ENCODE measurements around the gene PODXL2.

Gene PODXL2

DNA sequence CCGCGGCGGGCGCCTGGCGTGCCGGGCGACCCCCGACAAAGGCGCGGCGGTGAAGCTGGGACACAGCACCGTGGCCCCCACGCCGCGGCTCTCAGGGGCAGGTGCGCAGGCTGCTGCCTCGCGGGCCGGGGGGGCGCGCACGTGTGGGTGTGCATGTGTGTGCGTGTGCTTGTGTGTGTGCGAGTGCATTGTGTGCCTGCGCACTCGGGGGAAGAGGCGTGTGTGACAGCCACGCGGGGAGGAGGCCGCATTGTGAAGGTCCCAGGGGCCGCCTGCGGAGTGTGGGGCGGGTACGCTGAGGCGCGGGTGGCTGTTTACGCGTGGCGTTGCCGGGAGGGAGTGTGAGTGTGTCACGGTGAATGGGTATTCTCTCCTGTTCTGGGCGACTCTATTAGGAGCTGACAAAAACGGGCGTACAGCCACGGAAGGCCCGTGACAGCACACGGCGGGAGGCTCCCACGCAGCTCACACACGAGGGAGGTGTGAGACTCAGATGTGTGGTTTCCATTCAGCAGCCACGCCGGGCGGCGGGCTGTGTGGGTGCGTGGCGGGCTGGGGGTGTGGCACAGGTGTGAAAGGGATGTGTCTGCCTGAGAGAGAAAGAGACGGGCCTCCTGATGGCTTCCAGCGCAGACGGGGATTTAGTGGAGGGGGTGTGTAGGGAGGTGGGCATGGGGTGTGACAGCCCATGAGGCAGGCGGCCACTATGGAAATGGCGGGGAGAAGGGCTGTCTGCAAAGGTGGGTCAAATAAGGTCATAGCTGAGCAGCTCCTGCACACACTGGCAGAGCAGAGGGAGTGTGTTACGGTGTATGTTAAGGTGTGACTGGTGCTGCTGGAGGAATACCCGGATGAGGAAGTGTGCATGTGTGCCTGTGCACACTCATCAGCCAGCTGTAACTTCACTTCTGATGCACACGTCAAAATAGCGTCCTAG lies 750 bp downstream of the PODXL2 start:
- Histone ChIP-seq H3K36me3 (ENCODE audit: insufficient read depth) (no peaks in the 10 kb centered on the region), H2AFZ (ENCODE audit: low read depth) (no peak overlapping the region), H3K27ac (no peak overlapping the region), H4K20me1 (ENCODE audit: insufficient read depth) (no peaks in the 10 kb centered on the region), H3K4me1 (ENCODE audit: low read depth, poor library complexity, severe bottlenecking) (peaks cover 7% of the 10 kb centered on the region), H3K4me2 (no peak overlapping the region), H3K27me3 (ENCODE audit: insufficient read depth, low read depth) (no peaks in the 10 kb centered on the region), H3K4me3 (IDR thresholded peaks at IDR 0.05; ENCODE audit: insufficient read depth, low read depth, low read length) (no peak overlapping the region), H3K79me2 (ENCODE audit: insufficient read depth, low read depth) (no peaks in the 10 kb centered on the region), H3K9ac (no peak overlapping the region)
- no peak for TF ChIP-seq CTCF (conservative IDR thresholded peaks at IDR 0.05; ENCODE audit: low read depth, low read length)

- Histone ChIP-seq H3K27me3 (ENCODE audit: insufficient read depth, low read depth) (no peaks in the 10 kb centered on the region), H3K9ac (no peak overlapping the region), H3K27ac (no peak overlapping the region), H3K4me2 (no peak overlapping the region), H4K20me1 (ENCODE audit: insufficient read depth) (no peaks in the 10 kb centered on the region), H2AFZ (ENCODE audit: low read depth) (no peak overlapping the region), H3K4me1 (ENCODE audit: low read depth, poor library complexity, severe bottlenecking) (peaks cover 7% of the 10 kb centered on the region), H3K36me3 (ENCODE audit: insufficient read depth) (no peaks in the 10 kb centered on the region), H3K79me2 (ENCODE audit: insufficient read depth, low read depth) (no peaks in the 10 kb centered on the region), H3K4me3 (IDR thresholded peaks at IDR 0.05; ENCODE audit: insufficient read depth, low read depth, low read length) (no peak overlapping the region)
- TF ChIP-seq CTCF (conservative IDR thresholded peaks at IDR 0.05; ENCODE audit: low read depth, low read length) = no peak
These were observed 2.1 kb downstream of the PODXL2 start for GRCh38 chr3:127630811-127631714.

- Histone ChIP-seq H3K27ac (no peak overlapping the region), H3K36me3 (ENCODE audit: insufficient read depth) (no peaks in the 10 kb centered on the region), H3K9ac (no peak overlapping the region), H3K4me2 (no peak overlapping the region), H3K4me3 (IDR thresholded peaks at IDR 0.05; ENCODE audit: insufficient read depth, low read depth, low read length) (no peak overlapping the region), H3K27me3 (ENCODE audit: insufficient read depth, low read depth) (no peaks in the 10 kb centered on the region), H3K79me2 (ENCODE audit: insufficient read depth, low read depth) (no peaks in the 10 kb centered on the region), H3K4me1 (ENCODE audit: low read depth, poor library complexity, severe bottlenecking) (peaks cover 2% of the 10 kb centered on the region), H2AFZ (ENCODE audit: low read depth) (no peak overlapping the region), H4K20me1 (ENCODE audit: insufficient read depth) (no peaks in the 10 kb centered on the region)
- no peak for TF ChIP-seq CTCF (conservative IDR thresholded peaks at IDR 0.05; ENCODE audit: low read depth, low read length)
These were observed 3.2 kb downstream of the PODXL2 start for GRCh38 chr3:127632035-127632820.

DNA sequence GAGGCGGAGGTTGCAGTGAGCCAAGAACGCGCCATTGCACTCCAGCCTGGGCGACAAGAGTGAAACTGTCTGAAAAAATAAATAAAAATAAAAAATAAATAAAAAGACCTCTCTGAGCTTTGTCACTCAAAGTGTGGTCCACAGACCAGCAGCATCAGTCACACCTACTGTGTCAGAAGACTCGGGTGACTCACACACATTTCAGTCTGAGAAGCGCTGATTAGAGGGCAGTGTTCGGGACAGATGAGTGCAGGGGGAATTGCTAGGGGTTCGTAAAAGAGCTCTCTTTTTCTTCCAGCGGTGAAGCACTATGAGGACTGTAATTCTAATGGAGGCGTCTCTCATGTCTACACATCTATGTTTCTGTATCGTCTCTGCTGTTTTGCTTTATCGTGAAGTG lies 5.7 kb downstream of the PODXL2 start:
- H3K79me2 ChIP-seq (ENCODE audit: insufficient read depth, low read depth) = no peaks in the 10 kb centered on the region
- H3K4me1 ChIP-seq (ENCODE audit: low read depth, poor library complexity, severe bottlenecking) = peaks cover 15% of the 10 kb centered on the region
- no peak for TF ChIP-seq CTCF (conservative IDR thresholded peaks at IDR 0.05; ENCODE audit: low read depth, low read length)
- no peaks in the 10 kb centered on the region for H4K20me1 ChIP-seq (ENCODE audit: insufficient read depth)
- no peak overlapping the region for H3K4me2 ChIP-seq
- no peak overlapping the region for H3K9ac ChIP-seq
- H3K27ac ChIP-seq = no peak overlapping the region
- no peaks in the 10 kb centered on the region for H3K27me3 ChIP-seq (ENCODE audit: insufficient read depth, low read depth)
- H3K4me3 ChIP-seq (IDR thresholded peaks at IDR 0.05; ENCODE audit: insufficient read depth, low read depth, low read length) = no peak overlapping the region
- no peaks in the 10 kb centered on the region for H3K36me3 ChIP-seq (ENCODE audit: insufficient read depth)
- H2AFZ ChIP-seq (ENCODE audit: low read depth) = no peak overlapping the region
